Endothelial cell of umbilical vein (primary cell): ENCODE data around the gene THSD4. TPM values are rescaled to one million over a fixed set of nuclear protein-coding genes. Genes with fewer than 3 reads are reported as not detected.

Experiments used
- BruUV-seq: library from RNA; stranded (reverse); fragments of 400-500 nt; replicated peaks from 2 replicates; lab custom pipeline; 2021; lab: Mats Ljungman, UMichigan
- CTCF ChIA-PET: fragments of 300-600, 350-600 bp; sonication (Branson Sonifier 250); formaldehyde crosslinking; loops from one replicate; lab custom pipeline; 2021; ENCODE audit warnings: antibody characterized with exemption, inconsistent platforms; lab: Charles Lee
- POLR2A ChIA-PET: fragments of 300-600, 350-600 bp; sonication (Branson Sonifier 250); formaldehyde crosslinking; loops from one replicate; lab custom pipeline; 2021; ENCODE audit warnings: antibody characterized with exemption, inconsistent platforms; lab: Charles Lee
- DNase-seq: peaks from one replicate; pipeline ENCODE4 v3.0.0-alpha.2; 2011; ENCODE audit warnings: low read depth, low spot score
- FAIRE-seq: peaks from 2 replicates; lab custom pipeline; 2011; peaks lifted over from hg19 to GRCh38; lab: Jason Lieb, UNC
- H2AFZ ChIP-seq: 2 replicates; pipeline ENCODE4 v1.6.0; 2012; ENCODE audit warnings: low read depth, low read length, control low read depth, inconsistent platforms
- H3K27ac ChIP-seq: 2 replicates; pipeline ENCODE4 v1.5.1; 2011; ENCODE audit warnings: low read depth, mild to moderate bottlenecking, control low read depth, low read length, moderate library complexity; ENCODE audit not compliant: insufficient read depth
- H3K27me3 ChIP-seq, 2 experiments: 2 replicates each; pipeline versions ENCODE4 v1.6.0 to v1.6.1; 2011; ENCODE audit warnings: low read length in 2 of 2, mixed read lengths in 1 of 2; ENCODE audit not compliant: control insufficient read depth in 2 of 2, insufficient read depth in 2 of 2
- H3K36me3 ChIP-seq, 2 experiments: 2 replicates in 1 of 2; 3 replicates in 1 of 2; pipeline ENCODE4 v1.5.1; 2011; ENCODE audit warnings: low read length in 2 of 2, mild to moderate bottlenecking in 1 of 2, moderate library complexity in 1 of 2; ENCODE audit not compliant: control insufficient read depth in 2 of 2, insufficient read depth in 2 of 2; ENCODE audit errors: extremely low read depth in 1 of 2
- H3K4me1 ChIP-seq: 3 replicates; pipeline ENCODE4 v1.5.1; 2011; ENCODE audit warnings: mild to moderate bottlenecking, low read length; ENCODE audit not compliant: control insufficient read depth, insufficient read depth; ENCODE audit errors: extremely low read depth
- H3K4me2 ChIP-seq: 2 replicates; pipeline ENCODE4 v1.6.1; 2011; ENCODE audit warnings: low read length, control low read depth, mixed read lengths; ENCODE audit not compliant: insufficient read depth
- H3K4me3 ChIP-seq, 3 experiments: fragments of 200-600 bp in 1 of 3; sonication (generic), shearing (Covaris generic) in 1 of 3; replicated peaks in 1 of 3; 2 replicates each; pipeline ENCODE4 v1.5.1; 2011 to 2016; ENCODE audit warnings: control low read depth in 3 of 3, low read length in 3 of 3, mild to moderate bottlenecking in 2 of 3, inconsistent platforms in 1 of 3, low read depth in 1 of 3, moderate library complexity in 1 of 3; ENCODE audit not compliant: insufficient read depth in 1 of 3
- H3K79me2 ChIP-seq: 2 replicates; pipeline ENCODE4 v1.6.0; 2012; ENCODE audit warnings: low read length, inconsistent platforms; ENCODE audit not compliant: control insufficient read depth, insufficient read depth
- H3K9ac ChIP-seq: replicated peaks from 2 replicates; pipeline ENCODE3; 2011; ENCODE audit warnings: low read length, control low read depth; ENCODE audit not compliant: insufficient read depth; ENCODE audit errors: extremely low read depth
- H3K9me1 ChIP-seq: replicated peaks from 3 replicates; pipeline ENCODE4 v1.6.0; 2011; ENCODE audit warnings: mild to moderate bottlenecking, low read length; ENCODE audit not compliant: control insufficient read depth, insufficient read depth; ENCODE audit errors: extremely low read depth
- H3K9me3 ChIP-seq: replicated peaks from 2 replicates; pipeline ENCODE4 v1.5.1; 2012; ENCODE audit warnings: low read length, inconsistent platforms; ENCODE audit not compliant: control insufficient read depth, insufficient read depth
- H4K20me1 ChIP-seq: replicated peaks from 2 replicates; pipeline ENCODE3; 2011; ENCODE audit warnings: mild to moderate bottlenecking, low read length; ENCODE audit not compliant: control insufficient read depth, insufficient read depth; ENCODE audit errors: extremely low read depth
- EZH2 ChIP-seq: IDR thresholded peaks from 2 replicates; pipeline ENCODE4 v1.6.1; 2012; ENCODE audit warnings: borderline replicate concordance, low read depth, mild to moderate bottlenecking, moderate library complexity, low read length, inconsistent platforms; ENCODE audit not compliant: severe bottlenecking
- FOS ChIP-seq: IDR thresholded peaks from 2 replicates; pipeline ENCODE4 v1.6.1; 2011; ENCODE audit warnings: mild to moderate bottlenecking, low read length, moderate library complexity, borderline replicate concordance; ENCODE audit not compliant: insufficient read depth
- GATA2 ChIP-seq: IDR thresholded peaks from 2 replicates; pipeline ENCODE4 v1.7.0; 2011; ENCODE audit warnings: low read depth, mild to moderate bottlenecking, moderate library complexity, mixed read lengths, low read length; ENCODE audit not compliant: insufficient read length, insufficient read depth
- JUN ChIP-seq: IDR thresholded peaks from 2 replicates; pipeline ENCODE4 v1.6.1; 2011; ENCODE audit warnings: borderline replicate concordance, low read depth; ENCODE audit not compliant: insufficient read length, insufficient read depth
- MYC ChIP-seq: IDR thresholded peaks from one replicate; pipeline ENCODE4 v1.6.1; 2011; ENCODE audit warnings: mild to moderate bottlenecking, low read depth, low read length
- POLR2A ChIP-seq: IDR thresholded peaks from 2 replicates; pipeline ENCODE4 v1.6.1; 2012; ENCODE audit warnings: low read depth, mild to moderate bottlenecking, control low read depth, low read length
- POLR2AphosphoS5 ChIP-seq: IDR thresholded peaks from 2 replicates; pipeline ENCODE4 v1.6.1; 2012; ENCODE audit warnings: low read depth, mild to moderate bottlenecking, control low read depth, low read length, moderate library complexity; ENCODE audit not compliant: insufficient read depth
- dilution Hi-C: fragments of 300-500 bp; cut with MboI; formaldehyde crosslinking; loops from one replicate; pipeline ENCODE4 v1.15.0; 2019; ENCODE audit warnings: low sequenced_read_pairs; ENCODE audit not compliant: extremely low pct_ligation_motif_present
- intact Hi-C: fragments of 100-400 bp; cut with micrococcal nuclease; formaldehyde crosslinking; loops from one replicate; pipeline ENCODE4 v1.10.0; 2022
- polyA plus RNA-seq, 4 experiments: library from polyadenylated mRNA; depleted of rRNA in 3 of 4; stranded (reverse) in 3 of 4; unstranded in 1 of 4; fragments of >200 nt; gene quantifications; 2 replicates each; pipeline versions ENCODE4 v1.2.1 to v1.2.3, GENCODE V29; 2011 to 2012; ENCODE audit warnings: missing spikeins in 1 of 4
- total RNA-seq: library from RNA; stranded (reverse); gene quantifications from 2 replicates; pipeline ENCODE4 v1.2.3, GENCODE V29; 2021
- TF ChIP-seq, protein P1 (sequence below), 2 donors: IDR thresholded peaks; 1 replicate in 1 of 2; 2 replicates in 1 of 2; pipeline ENCODE4 v1.5.1; 2011; ENCODE audit warnings: low read length in 2 of 2, mild to moderate bottlenecking in 2 of 2, moderate library complexity in 2 of 2, control low read depth in 1 of 2, inconsistent platforms in 1 of 2, low read depth in 1 of 2; ENCODE audit not compliant: insufficient read depth in 1 of 2; ENCODE audit errors: extremely low read depth in 1 of 2
- TF ChIP-seq, protein P2 (sequence below): IDR thresholded peaks from 2 replicates; pipeline ENCODE4 v1.6.1; 2011; ENCODE audit not compliant: insufficient read depth, insufficient read length

Gene THSD4
- total and polyA plus RNA-seq, 2 donors (not counting 3 experiments of a cell fraction or from before 2014, with no cell fraction given): 9.9 to 25.4 TPM

DNA sequence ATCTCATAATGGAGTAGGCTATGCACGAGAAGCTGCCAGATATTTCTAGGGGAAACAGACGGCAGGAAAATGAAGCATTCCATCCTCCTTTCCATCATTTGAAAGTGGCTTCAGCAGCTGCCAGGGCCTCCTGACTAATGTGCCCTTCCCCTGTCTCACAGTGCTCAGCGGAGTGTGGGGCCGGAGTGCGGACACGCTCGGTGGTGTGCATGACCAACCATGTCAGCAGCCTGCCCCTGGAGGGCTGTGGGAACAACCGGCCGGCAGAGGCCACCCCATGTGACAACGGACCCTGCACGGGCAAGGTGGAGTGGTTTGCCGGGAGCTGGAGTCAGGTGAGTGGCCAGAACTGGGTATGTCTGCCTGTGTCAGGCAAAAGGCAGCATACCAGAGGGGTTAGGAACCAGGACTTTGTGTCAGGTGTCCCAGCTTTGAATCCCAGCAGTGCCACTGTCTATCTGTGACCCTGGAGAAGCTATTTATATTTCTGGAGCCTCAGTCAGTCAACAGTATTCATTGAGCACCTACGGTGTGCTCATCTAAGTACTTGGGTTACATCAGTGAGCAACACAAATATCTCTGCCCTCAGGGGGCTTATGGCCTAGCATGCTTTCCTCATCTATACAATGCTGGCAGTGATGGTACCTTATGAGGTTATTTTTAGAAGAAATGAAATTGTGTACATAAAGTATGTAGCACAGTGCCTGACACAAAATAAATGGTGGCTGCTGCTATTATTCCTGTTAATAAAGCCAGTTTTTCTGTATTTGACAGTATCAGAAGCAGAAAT is 642.7 kb downstream of the THSD4 start:
- TF ChIP-seq GATA2: no peak
- TF ChIP-seq POLR2A: no peak
- TF ChIP-seq FOS: no peak
- TF ChIP-seq POLR2AphosphoS5: no peak
- TF ChIP-seq, protein P1, sequence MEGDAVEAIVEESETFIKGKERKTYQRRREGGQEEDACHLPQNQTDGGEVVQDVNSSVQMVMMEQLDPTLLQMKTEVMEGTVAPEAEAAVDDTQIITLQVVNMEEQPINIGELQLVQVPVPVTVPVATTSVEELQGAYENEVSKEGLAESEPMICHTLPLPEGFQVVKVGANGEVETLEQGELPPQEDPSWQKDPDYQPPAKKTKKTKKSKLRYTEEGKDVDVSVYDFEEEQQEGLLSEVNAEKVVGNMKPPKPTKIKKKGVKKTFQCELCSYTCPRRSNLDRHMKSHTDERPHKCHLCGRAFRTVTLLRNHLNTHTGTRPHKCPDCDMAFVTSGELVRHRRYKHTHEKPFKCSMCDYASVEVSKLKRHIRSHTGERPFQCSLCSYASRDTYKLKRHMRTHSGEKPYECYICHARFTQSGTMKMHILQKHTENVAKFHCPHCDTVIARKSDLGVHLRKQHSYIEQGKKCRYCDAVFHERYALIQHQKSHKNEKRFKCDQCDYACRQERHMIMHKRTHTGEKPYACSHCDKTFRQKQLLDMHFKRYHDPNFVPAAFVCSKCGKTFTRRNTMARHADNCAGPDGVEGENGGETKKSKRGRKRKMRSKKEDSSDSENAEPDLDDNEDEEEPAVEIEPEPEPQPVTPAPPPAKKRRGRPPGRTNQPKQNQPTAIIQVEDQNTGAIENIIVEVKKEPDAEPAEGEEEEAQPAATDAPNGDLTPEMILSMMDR (IDR thresholded peaks at IDR 0.05; ENCODE audit: extremely low read depth in 1 of 2, insufficient read depth in 1 of 2, low read depth in 1 of 2, low read length in 2 of 2): no peak
- TF ChIP-seq, protein P2, sequence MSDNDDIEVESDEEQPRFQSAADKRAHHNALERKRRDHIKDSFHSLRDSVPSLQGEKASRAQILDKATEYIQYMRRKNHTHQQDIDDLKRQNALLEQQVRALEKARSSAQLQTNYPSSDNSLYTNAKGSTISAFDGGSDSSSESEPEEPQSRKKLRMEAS: no peak
- TF ChIP-seq MYC: no peak
- TF ChIP-seq JUN: no peak
- TF ChIP-seq EZH2: no peak
- Histone ChIP-seq H4K20me1 (no peaks in the 10 kb centered on the region), H3K4me2 (no peak overlapping the region), H3K36me3 (no peaks in the 10 kb centered on the region), H2AFZ (no peak overlapping the region), H3K9me1 (no peaks in the 10 kb centered on the region), H3K9me3 (peaks cover 4% of the 10 kb centered on the region), H3K27ac (no peak overlapping the region), H3K9ac (no peak overlapping the region), H3K4me1 (peaks cover 30% of the 10 kb centered on the region), H3K79me2 (no peaks in the 10 kb centered on the region), H3K4me3 (no peak overlapping the region), H3K27me3 (no peaks in the 10 kb centered on the region)
- FAIRE-seq (no peak), DNase-seq (no peak)
- dilution Hi-C loops: no loop called here
- CTCF ChIA-PET: interaction anchor here (1.0 to 2.5 kb wide), 3 partner anchors 16 to 43 kb away, joined by 3 to 9 read pairs (median 4); no protein-coding TSS in a partner anchor
- intact Hi-C loops: no loop called here
- POLR2A ChIA-PET: no interaction called here
- no TSS peak for BruUV-seq
